ENCODE measurements around the gene GRK2. TPM values are rescaled to one million over a fixed set of nuclear protein-coding genes. Genes with fewer than 3 reads are reported as not detected.

GRK2 gene
- total and polyA plus RNA-seq, 11 donors = 40.1 to 107 (median 50.1) TPM

GRCh38 chr11:67275606-67276409, 9.5 kb downstream of the GRK2 start:
- Histone ChIP-seq H3K4me3 (peak overlapping the region in 3 of 12 donors; percentile 8 to 26 (median 22)), H3K4me1 (peaks cover 38 to 100% (median 88%) of the 10 kb centered on the region in 12 donors), H3K27ac (peak overlapping the region in 11 of 12 donors; percentile 74 to 100 (median 88)), H3K36me3 (peaks cover 0 to 37% (median 19%) of the 10 kb centered on the region in 9 donors), H3K27me3 (no peaks in the 10 kb centered on the region), H3K9me3 (no peaks in the 10 kb centered on the region)
- ATAC-seq (no peak), DNase-seq (peak in 4 of 5 donors; percentile 17 to 49 (median 24))
- intact Hi-C loops (cut with DNase I) = no loop called here
- no peak for TF ChIP-seq POLR2A (IDR thresholded peaks at IDR 0.05)
- no peak for TF ChIP-seq CTCF (IDR thresholded peaks at IDR 0.05)
- WGBS, 4 donors = 80 to 88% (median 85%) methylated on average over 13 to 17 of the region's 17 CpGs

- no peaks in the 10 kb centered on the region for H3K9me3 ChIP-seq
- 27 to 38% (median 31%) methylated on average over 13 to 16 of the region's 16 CpGs for WGBS, 4 donors
- H3K27me3 ChIP-seq = no peaks in the 10 kb centered on the region
- TF ChIP-seq CTCF (IDR thresholded peaks at IDR 0.05) (peak in 8 of 12 donors; percentile 6 to 47 (median 27)), POLR2A (IDR thresholded peaks at IDR 0.05) (no peak)
- DNase-seq = peak in 4 of 5 donors; percentile 59 to 77 (median 70)
- ATAC-seq = peak in 3 of 4 donors; percentile 22 to 60 (median 28)
- peak overlapping the region; percentile 78 to 100 (median 88) for H3K27ac ChIP-seq
- H3K36me3 ChIP-seq = peaks cover 0 to 46% (median 29%) of the 10 kb centered on the region in 9 donors
- H3K4me1 ChIP-seq = peaks cover 34 to 100% (median 78%) of the 10 kb centered on the region in 12 donors
- peak overlapping the region in 10 of 12 donors; percentile 22 to 54 (median 42) for H3K4me3 ChIP-seq
- intact Hi-C loops (cut with DNase I) = loop anchor here in 1 of 10 donors (1.0 kb wide), 1 partner anchor 11 kb away; no protein-coding TSS in a partner anchor
Measured at GRCh38 chr11:67276781-67277230, 10.5 kb downstream of the GRK2 start.

- peak overlapping the region in 10 of 12 donors; percentile 22 to 54 (median 42) for H3K4me3 ChIP-seq
- H3K9me3 ChIP-seq = no peaks in the 10 kb centered on the region
- H3K4me1 ChIP-seq = peaks cover 28 to 99% (median 73%) of the 10 kb centered on the region in 12 donors
- no peak for TF ChIP-seq CTCF (IDR thresholded peaks at IDR 0.05)
- peak in 1 of 2 donors; percentile 52 for TF ChIP-seq POLR2A (IDR thresholded peaks at IDR 0.05)
- DNase-seq (peak; percentile 91 to 97 (median 93)), ATAC-seq (peak; percentile 76 to 90 (median 88))
- intact Hi-C loops (cut with DNase I) = loop anchor here in 1 of 10 donors (1.0 kb wide), 1 partner anchor 11 kb away; no protein-coding TSS in a partner anchor
- no peaks in the 10 kb centered on the region for H3K27me3 ChIP-seq
- peaks cover 0 to 52% (median 35%) of the 10 kb centered on the region in 9 donors for H3K36me3 ChIP-seq
- 12 to 27% (median 22%) methylated on average over 16 to 24 of the region's 24 CpGs for WGBS, 4 donors
- H3K27ac ChIP-seq = peak overlapping the region; percentile 78 to 100 (median 88)
Measured at GRCh38 chr11:67277231-67277961, 11.1 kb downstream of the GRK2 start.

Measured in heart left ventricle (tissue), 16 donors.